Mucosa of stomach (tissue), 1 donor: ENCODE results near the gene KLK13.

Experiments
- H3K27me3 ChIP-seq: one replicate; pipeline ENCODE4 v1.7.0; 2013; ENCODE audit warnings: mild to moderate bottlenecking, low read length; ENCODE audit not compliant: control insufficient read depth, insufficient read depth
- H3K36me3 ChIP-seq: one replicate; pipeline ENCODE4 v1.7.0; 2013; ENCODE audit warnings: low read length; ENCODE audit not compliant: control insufficient read depth, insufficient read depth
- H3K4me1 ChIP-seq: one replicate; pipeline ENCODE4 v1.7.0; 2013; ENCODE audit warnings: mild to moderate bottlenecking, low read length; ENCODE audit not compliant: control insufficient read depth, insufficient read depth
- H3K4me3 ChIP-seq: one replicate; pipeline ENCODE4 v1.7.0; 2013; ENCODE audit warnings: low read length
- H3K9ac ChIP-seq: one replicate; pipeline ENCODE4 v1.7.0; 2013; ENCODE audit warnings: mild to moderate bottlenecking, low read length, moderate library complexity
- H3K9me3 ChIP-seq: one replicate; pipeline ENCODE4 v1.7.0; 2013; ENCODE audit warnings: mild to moderate bottlenecking, low read length, moderate library complexity; ENCODE audit not compliant: control insufficient read depth
- donor health status: Pancreatic carcinoma.

KLK13 gene

DNA sequence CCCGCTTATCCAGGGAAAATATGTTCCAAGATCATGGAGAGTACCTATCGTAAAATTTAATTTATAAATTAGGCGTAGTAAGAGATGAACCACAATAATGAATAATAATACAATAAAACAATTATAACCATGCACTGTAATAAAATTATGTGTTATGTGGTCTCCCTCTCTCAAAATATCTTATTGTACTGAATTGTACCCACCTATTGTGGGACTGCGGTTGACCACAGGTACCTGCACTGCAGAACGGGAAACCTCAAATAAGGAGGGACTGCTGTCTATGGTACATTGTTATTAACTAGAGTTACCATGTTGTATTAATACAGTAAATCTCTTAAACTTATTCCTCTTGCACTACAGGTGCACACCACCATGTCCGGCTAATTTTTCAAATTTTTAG lies 24.7 kb downstream of the KLK13 start:
- H3K4me1 ChIP-seq, result no peaks in the 10 kb centered on the region
- no peaks in the 10 kb centered on the region for H3K9me3 ChIP-seq
- no peak overlapping the region for H3K4me3 ChIP-seq
- H3K9ac ChIP-seq, result no peak overlapping the region
- no peaks in the 10 kb centered on the region for H3K27me3 ChIP-seq
- no peaks in the 10 kb centered on the region for H3K36me3 ChIP-seq

GRCh38 chr19:51036519-51036918 lies 28.4 kb downstream of the KLK13 start:
- H3K27me3 ChIP-seq, result no peaks in the 10 kb centered on the region
- H3K4me3 ChIP-seq, result no peak overlapping the region
- H3K36me3 ChIP-seq, result no peaks in the 10 kb centered on the region
- no peaks in the 10 kb centered on the region for H3K9me3 ChIP-seq
- no peaks in the 10 kb centered on the region for H3K4me1 ChIP-seq
- no peak overlapping the region for H3K9ac ChIP-seq

GRCh38 chr19:51034704-51035103 lies 30.2 kb downstream of the KLK13 start, which contains the start of gene KLK12:
Gene KLK12 (minus strand): TSS chr19:51035002. CDS start chr19:51034621, 381 bp downstream.
- Histone ChIP-seq H3K27me3 (peaks cover 3% of the 10 kb centered on the region), H3K9ac (no peak within 1 kb of the TSS), H3K36me3 (no peaks in the 10 kb centered on the region), H3K4me1 (no peaks in the 10 kb centered on the region), H3K4me3 (no peak within 1 kb of the TSS), H3K9me3 (no peaks in the 10 kb centered on the region)

DNA sequence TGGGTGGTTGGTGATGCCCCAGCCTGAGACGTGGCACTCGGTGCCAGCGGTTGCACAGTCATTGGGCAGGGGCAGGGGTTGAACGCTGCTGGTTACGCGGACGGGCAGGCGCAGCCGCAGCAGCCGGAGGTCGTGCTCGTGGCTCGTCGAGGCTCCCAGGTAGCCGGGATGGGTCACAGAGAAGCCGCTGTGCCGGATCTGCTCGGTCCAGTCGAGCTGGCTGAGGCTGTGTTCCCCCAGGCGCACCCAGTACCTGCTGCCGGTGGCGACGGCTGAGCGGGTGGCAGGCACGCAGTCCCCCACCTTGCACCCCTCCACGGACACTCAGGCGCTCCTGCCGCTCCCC lies 33.0 kb downstream of the KLK13 start:
- H3K27me3 ChIP-seq, result peaks cover 3% of the 10 kb centered on the region
- H3K4me3 ChIP-seq, result no peak overlapping the region
- H3K36me3 ChIP-seq, result no peaks in the 10 kb centered on the region
- no peak overlapping the region for H3K9ac ChIP-seq
- H3K9me3 ChIP-seq, result no peaks in the 10 kb centered on the region
- peaks cover 1% of the 10 kb centered on the region for H3K4me1 ChIP-seq

DNA sequence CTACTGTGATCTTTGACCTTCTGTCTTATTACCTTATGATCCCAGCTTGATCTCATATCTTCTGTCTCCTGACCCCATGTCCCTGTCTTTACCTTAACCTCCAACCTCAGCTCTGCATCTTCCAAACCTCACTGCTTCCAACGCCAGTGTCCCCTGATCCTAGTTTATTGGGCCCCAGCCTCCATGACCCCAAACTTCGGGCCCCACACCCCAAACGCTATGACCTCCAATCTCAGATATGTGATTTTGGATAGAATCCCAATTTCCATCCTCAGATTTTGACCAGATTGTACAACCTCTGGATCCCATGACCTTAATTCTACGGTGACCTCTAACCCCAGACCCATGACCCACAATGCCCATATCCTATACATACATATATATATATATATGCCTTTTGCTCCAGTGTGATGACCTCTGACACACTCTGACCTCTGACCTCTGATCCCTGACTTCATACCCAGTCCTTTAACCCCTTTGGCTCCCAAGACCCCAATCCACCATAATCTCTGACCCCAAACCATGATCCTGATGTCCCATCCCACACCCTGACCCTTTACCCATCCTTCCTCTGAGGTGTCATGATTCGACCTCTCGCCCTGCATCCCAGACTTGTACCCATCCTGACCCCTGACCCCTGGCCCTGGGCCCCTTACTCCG lies 33.5 kb downstream of the KLK13 start:
- H3K4me1 ChIP-seq, result peaks cover 6% of the 10 kb centered on the region
- no peak overlapping the region for H3K9ac ChIP-seq
- H3K36me3 ChIP-seq, result no peaks in the 10 kb centered on the region
- H3K4me3 ChIP-seq, result no peak overlapping the region
- H3K9me3 ChIP-seq, result no peaks in the 10 kb centered on the region
- H3K27me3 ChIP-seq, result peaks cover 3% of the 10 kb centered on the region

GRCh38 chr19:51030631-51031030 lies 34.3 kb downstream of the KLK13 start:
- Histone ChIP-seq H3K9me3 (no peaks in the 10 kb centered on the region), H3K27me3 (peaks cover 3% of the 10 kb centered on the region), H3K9ac (no peak overlapping the region), H3K4me3 (no peak overlapping the region), H3K4me1 (peaks cover 11% of the 10 kb centered on the region), H3K36me3 (no peaks in the 10 kb centered on the region)

GRCh38 chr19:51029718-51030117 lies 35.2 kb downstream of the KLK13 start:
- Histone ChIP-seq H3K36me3 (no peaks in the 10 kb centered on the region), H3K9ac (no peak overlapping the region), H3K4me1 (peaks cover 15% of the 10 kb centered on the region), H3K27me3 (peaks cover 3% of the 10 kb centered on the region), H3K4me3 (no peak overlapping the region), H3K9me3 (no peaks in the 10 kb centered on the region)

- Histone ChIP-seq H3K4me3 (no peak overlapping the region), H3K36me3 (no peaks in the 10 kb centered on the region), H3K9ac (no peak overlapping the region), H3K27me3 (peaks cover 3% of the 10 kb centered on the region), H3K9me3 (no peaks in the 10 kb centered on the region), H3K4me1 (peaks cover 15% of the 10 kb centered on the region)
Observed at GRCh38 chr19:51027873-51028272, 37.0 kb downstream of the KLK13 start.

DNA sequence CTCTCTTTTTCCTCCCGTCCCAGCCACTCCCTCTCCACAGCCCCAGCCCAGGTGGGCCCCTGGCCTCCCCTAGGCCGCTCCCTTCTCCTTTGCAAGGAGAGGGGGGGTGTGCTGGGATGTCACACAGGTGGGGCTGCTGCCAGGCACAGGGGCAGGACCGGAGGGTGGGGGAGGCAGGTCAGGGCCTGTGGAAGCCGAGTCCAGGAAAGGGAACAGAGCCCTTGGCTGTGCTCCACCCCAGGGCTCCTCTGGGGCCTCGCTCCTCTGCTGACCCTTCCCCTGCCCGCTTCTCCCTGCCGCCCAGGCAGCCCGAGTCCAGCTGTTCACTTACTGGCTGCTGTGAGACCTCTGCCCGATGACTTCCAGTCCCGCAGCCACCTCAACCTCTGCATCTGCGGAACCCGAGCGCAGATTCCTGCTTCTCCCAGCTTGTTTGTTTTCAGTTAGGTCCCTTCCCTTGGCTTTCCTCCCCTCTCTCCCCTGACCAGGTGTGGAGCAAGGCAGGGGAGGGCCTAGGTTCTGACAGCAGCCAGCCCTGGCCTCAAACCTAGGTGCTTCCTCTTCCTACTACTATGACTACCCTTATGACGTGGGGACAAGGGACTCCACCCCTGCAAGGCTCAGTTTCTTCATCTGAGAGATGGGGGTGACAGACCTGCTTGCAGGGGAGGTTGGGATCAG lies 37.6 kb downstream of the KLK13 start:
- Histone ChIP-seq H3K4me1 (peaks cover 15% of the 10 kb centered on the region), H3K4me3 (peak overlapping the region; percentile 49), H3K9ac (peak overlapping the region; percentile 84), H3K27me3 (peaks cover 3% of the 10 kb centered on the region), H3K36me3 (no peaks in the 10 kb centered on the region), H3K9me3 (no peaks in the 10 kb centered on the region)

GRCh38 chr19:51026554-51026831 lies 38.4 kb downstream of the KLK13 start, which contains the start of gene KLK11:
Gene KLK11 (minus strand): TSS chr19:51026616. CDS start chr19:51025631, 985 bp downstream.
- peaks cover 3% of the 10 kb centered on the region for H3K27me3 ChIP-seq
- H3K9ac ChIP-seq, result peak within 1 kb of the TSS; percentile 84
- no peaks in the 10 kb centered on the region for H3K36me3 ChIP-seq
- no peaks in the 10 kb centered on the region for H3K9me3 ChIP-seq
- H3K4me1 ChIP-seq, result peaks cover 15% of the 10 kb centered on the region
- peak within 1 kb of the TSS; percentile 49 for H3K4me3 ChIP-seq

DNA sequence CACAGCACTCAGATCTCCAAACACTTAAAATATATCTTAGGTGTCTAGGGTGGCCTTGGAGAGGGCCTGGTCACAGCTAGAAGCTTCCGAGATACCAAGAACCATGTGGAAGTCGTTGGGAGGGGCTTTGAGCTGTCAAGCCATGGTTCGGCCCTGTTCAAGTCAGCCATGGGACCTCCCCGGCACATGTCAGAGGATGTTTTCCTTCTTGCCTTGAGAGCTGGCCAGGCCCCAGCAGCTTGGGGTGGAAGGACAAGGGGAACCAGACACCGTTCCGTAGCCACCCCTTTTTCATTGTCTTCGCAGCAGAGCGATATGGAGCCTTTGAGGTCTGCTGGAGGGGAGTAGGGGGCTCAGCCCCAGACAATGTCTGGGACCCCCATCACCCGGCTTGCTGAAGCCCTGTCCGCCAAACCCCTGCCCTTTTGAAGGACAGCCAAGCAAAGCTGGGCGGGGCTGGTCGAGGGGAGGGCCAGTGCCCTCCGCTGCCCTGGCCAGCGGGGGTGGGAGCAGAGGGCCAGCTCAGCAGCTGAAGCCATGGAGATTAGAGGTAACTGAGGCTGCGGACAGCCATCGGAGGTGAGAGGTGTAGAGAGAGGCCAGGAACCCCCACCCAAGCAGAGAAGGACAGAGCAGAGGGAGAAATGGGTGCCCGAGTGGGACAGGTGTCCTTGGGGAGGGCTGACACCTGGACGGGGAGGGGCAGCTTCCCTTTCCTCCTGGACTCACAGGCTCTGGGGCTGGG lies 38.9 kb downstream of the KLK13 start:
- peaks cover 3% of the 10 kb centered on the region for H3K27me3 ChIP-seq
- H3K4me1 ChIP-seq, result peaks cover 15% of the 10 kb centered on the region
- H3K9me3 ChIP-seq, result no peaks in the 10 kb centered on the region
- no peaks in the 10 kb centered on the region for H3K36me3 ChIP-seq
- H3K4me3 ChIP-seq, result peak overlapping the region; percentile 49
- H3K9ac ChIP-seq, result peak overlapping the region; percentile 84

DNA sequence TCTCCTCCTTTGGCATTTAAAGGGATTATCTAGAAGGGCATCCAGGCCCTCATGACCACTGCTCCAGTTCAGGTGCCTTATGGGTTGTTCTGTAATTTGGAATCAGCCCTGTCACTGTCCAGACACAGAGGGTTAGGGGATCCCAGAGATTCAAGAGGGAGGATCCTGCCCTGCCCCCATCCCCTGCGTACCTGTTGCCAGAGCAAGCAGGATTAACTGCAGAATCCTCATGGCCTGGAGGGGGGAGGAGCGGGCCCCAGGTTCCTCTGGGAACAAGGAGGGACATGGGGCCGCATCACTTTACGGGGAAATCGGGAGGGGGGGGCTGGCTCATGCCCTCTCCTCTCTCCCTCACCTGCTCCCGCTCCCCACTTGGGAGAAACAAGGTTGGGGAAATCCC lies 39.5 kb downstream of the KLK13 start:
- no peak overlapping the region for H3K4me3 ChIP-seq
- peaks cover 1% of the 10 kb centered on the region for H3K27me3 ChIP-seq
- H3K9ac ChIP-seq, result no peak overlapping the region
- no peaks in the 10 kb centered on the region for H3K36me3 ChIP-seq
- peaks cover 15% of the 10 kb centered on the region for H3K4me1 ChIP-seq
- no peaks in the 10 kb centered on the region for H3K9me3 ChIP-seq
